SK-N-SH (cell line): Measurements from ENCODE around the gene TGM5. TPM values are rescaled to one million over a fixed set of nuclear protein-coding genes. Genes with fewer than 3 reads are reported as not detected.
A peak's percentile ranks its signal among the peaks of the same experiment; 100 is the strongest.
"Not testable (repeated sequence)": the region's sequence is repeated elsewhere in the genome, so short reads cannot be mapped to it uniquely, and the experiment has no call there.

Experiments
- CTCF ChIA-PET: fragments of 300-600, 350-600 bp; formaldehyde crosslinking; extraction: SDS; loops from one replicate; lab custom pipeline; 2021; lab: Yijun Ruan, JAX
- POLR2A ChIA-PET: fragments of 350-600 bp; sonication (Branson Sonifier 250); formaldehyde crosslinking; extraction: SDS; loops from one replicate; lab custom pipeline; 2020; ENCODE audit warnings: antibody characterized with exemption, inconsistent platforms; lab: Yijun Ruan, JAX
- DNase-seq: peaks from one replicate; pipeline ENCODE4 v3.0.0; 2012
- H2AFZ ChIP-seq: fragments of 200-600 bp; sonication (generic); 2 replicates; pipeline ENCODE4 v1.8.1; 2016; ENCODE audit warnings: antibody characterized with exemption, mild to moderate bottlenecking, low read depth
- H3F3A ChIP-seq: fragments of 200-600 bp; sonication (generic); replicated peaks from 2 replicates; pipeline ENCODE3; 2016; ENCODE audit warnings: antibody characterized with exemption, mild to moderate bottlenecking; ENCODE audit not compliant: insufficient read depth
- H3K27ac ChIP-seq, 2 experiments: fragments of 200-500 bp in 1 of 2; fragments of 200-600 bp in 1 of 2; sonication (Bioruptor generic) in 1 of 2; sonication (generic), shearing (Covaris generic) in 1 of 2; 2 replicates each; pipeline versions ENCODE4 v1.5.1 to v1.6.1; 2014 to 2016; ENCODE audit warnings: low read depth in 2 of 2, inconsistent platforms in 1 of 2, low read length in 1 of 2, mild to moderate bottlenecking in 1 of 2, mixed read lengths in 1 of 2
- H3K27me3 ChIP-seq: fragments of 200-600 bp; sonication (generic), shearing (Covaris generic); 2 replicates; pipeline ENCODE4 v1.6.1; 2016; ENCODE audit warnings: mixed run types; ENCODE audit not compliant: insufficient read depth
- H3K36me3 ChIP-seq, 2 experiments: fragments of 200-500 bp in 1 of 2; fragments of 200-600 bp in 1 of 2; sonication (Bioruptor generic) in 1 of 2; sonication (generic) in 1 of 2; replicated peaks in 1 of 2; 2 replicates each; pipeline versions ENCODE3 to v1.5.1; 2014 to 2016; ENCODE audit warnings: low read length in 1 of 2, mild to moderate bottlenecking in 1 of 2; ENCODE audit not compliant: insufficient read depth in 2 of 2, control insufficient read depth in 1 of 2
- H3K4me1 ChIP-seq, 2 experiments: fragments of 200-500 bp in 1 of 2; fragments of 200-600 bp in 1 of 2; sonication (Bioruptor generic) in 1 of 2; sonication (generic), shearing (Covaris generic) in 1 of 2; 2 replicates each; pipeline versions ENCODE4 v1.5.1 to v1.6.1; 2014 to 2016; ENCODE audit warnings: low read depth in 1 of 2, low read length in 1 of 2, mixed run types in 1 of 2; ENCODE audit not compliant: insufficient read depth in 2 of 2, control insufficient read depth in 1 of 2
- H3K4me2 ChIP-seq: fragments of 200-600 bp; sonication (generic), shearing (Covaris generic); 2 replicates; pipeline ENCODE4 v1.6.1; 2017; ENCODE audit warnings: mixed run types
- H3K4me3 ChIP-seq, 2 experiments: fragments of 200-500 bp in 1 of 2; fragments of 200-600 bp in 1 of 2; sonication (Bioruptor generic) in 1 of 2; sonication (generic), shearing (Covaris generic) in 1 of 2; 2 replicates each; pipeline versions ENCODE4 v1.5.1 to v1.8.1; 2014 to 2016; ENCODE audit warnings: low read depth in 2 of 2, inconsistent platforms in 1 of 2, low read length in 1 of 2, mild to moderate bottlenecking in 1 of 2, mixed read lengths in 1 of 2, moderate library complexity in 1 of 2
- H3K79me2 ChIP-seq: fragments of 200-600 bp; sonication (generic); 2 replicates; pipeline ENCODE4 v1.8.1; 2017; ENCODE audit warnings: mild to moderate bottlenecking; ENCODE audit not compliant: insufficient read depth
- H3K9ac ChIP-seq: fragments of 200-600 bp; sonication (generic); 2 replicates; pipeline ENCODE4 v1.6.1; 2017; ENCODE audit warnings: mixed run types
- H3K9me2 ChIP-seq: fragments of 200-600 bp; sonication (generic); 2 replicates; pipeline ENCODE4 v1.6.1; 2017; ENCODE audit warnings: mixed run types
- H3K9me3 ChIP-seq: fragments of 200-600 bp; sonication (generic); 2 replicates; pipeline ENCODE4 v1.6.1; 2017; ENCODE audit warnings: mixed run types, mild to moderate bottlenecking, moderate library complexity
- H4K20me1 ChIP-seq: fragments of 200-600 bp; sonication (generic); 2 replicates; pipeline ENCODE4 v1.6.1; 2017; ENCODE audit warnings: mild to moderate bottlenecking, mixed run types; ENCODE audit not compliant: insufficient read depth
- CTCF ChIP-seq: fragments of 200-600 bp; sonication (generic); IDR thresholded peaks from 2 replicates; pipeline ENCODE4 v1.6.1; 2017; ENCODE audit warnings: antibody characterized with exemption, mild to moderate bottlenecking, moderate library complexity
- ELF1 ChIP-seq: IDR thresholded peaks from 2 replicates; pipeline ENCODE4 v1.4.0; 2012
- EZH2phosphoT487 ChIP-seq: fragments of 200-600 bp; sonication (generic); IDR thresholded peaks from 2 replicates; pipeline ENCODE4 v1.6.1; 2017; ENCODE audit warnings: low read depth, mixed run types, mild to moderate bottlenecking, antibody characterized with exemption, moderate library complexity, borderline replicate concordance
- FOXM1 ChIP-seq: IDR thresholded peaks from 2 replicates; pipeline ENCODE4 v1.4.0; 2012; ENCODE audit warnings: low read depth, mild to moderate bottlenecking
- JUND ChIP-seq: IDR thresholded peaks from 2 replicates; pipeline ENCODE4 v1.4.0; 2012
- PBX3 ChIP-seq: IDR thresholded peaks from 2 replicates; pipeline ENCODE4; 2012
- POLR2AphosphoS5 ChIP-seq: IDR thresholded peaks from 2 replicates; pipeline ENCODE4 v1.6.1; 2012; ENCODE audit warnings: low read depth, low read length
- RAD21 ChIP-seq: IDR thresholded peaks from 2 replicates; pipeline ENCODE4 v1.6.1; 2012; ENCODE audit warnings: mild to moderate bottlenecking, low read length
- RCOR1 ChIP-seq: fragments of 150-350 bp; IDR thresholded peaks from 2 replicates; pipeline ENCODE4 v1.6.1; 2017; ENCODE audit warnings: antibody characterized with exemption, low read length
- SMC3 ChIP-seq: IDR thresholded peaks from 2 replicates; pipeline ENCODE4 v1.6.1; 2012; ENCODE audit warnings: low read depth, low read length, improper control_type of control experiment
- TAF1 ChIP-seq: IDR thresholded peaks from 2 replicates; pipeline ENCODE4 v1.6.1; 2012; ENCODE audit warnings: low read depth, mild to moderate bottlenecking, low read length, moderate library complexity, borderline replicate concordance
- TCF12 ChIP-seq: IDR thresholded peaks from 2 replicates; pipeline ENCODE4 v1.4.0; 2012
- TEAD4 ChIP-seq: IDR thresholded peaks from 2 replicates; pipeline ENCODE4 v1.4.0; 2012; ENCODE audit warnings: mild to moderate bottlenecking, borderline replicate concordance; ENCODE audit not compliant: insufficient read depth
- YY1 ChIP-seq: IDR thresholded peaks from 2 replicates; pipeline ENCODE4 v1.4.0; 2012; ENCODE audit warnings: low read depth, mild to moderate bottlenecking
- WGBS: methylation state at CpG from one replicate; pipeline ENCODE4 v1.1.6; 2017; ENCODE audit warnings: low lambda C conversion rate; 5-methylcytosine and 5-hydroxymethylcytosine counted together
- polyA plus RNA-seq, 3 experiments: library from polyadenylated mRNA; depleted of rRNA; stranded (reverse); fragments of >200 nt; gene quantifications; 2 replicates each; pipeline ENCODE4 v1.2.3, GENCODE V29; 2012

Gene TGM5
- polyA plus RNA-seq, 1 of the 3 experiments (the other 2 are of a cell fraction): not detected

GRCh38 chr15:43226436-43227305, 40.1 kb downstream of the TGM5 start:
- ChIA-PET CTCF (interaction anchor here (0.7 to 8.2 kb wide), 19 partner anchors 9 to 80 kb away, joined by 3 to 167 read pairs (median 9); partner anchors contain the start of gene TGM5), POLR2A (no interaction called here)
- Histone ChIP-seq H3K9me3 (no peaks in the 10 kb centered on the region), H3K9ac (no peak overlapping the region), H3K9me2 (no peaks in the 10 kb centered on the region), H3K4me1 (no peaks in the 10 kb centered on the region), H2AFZ (no peak overlapping the region), H3K27ac (no peak overlapping the region), H3K27me3 (peaks cover 18% of the 10 kb centered on the region; the same call in 1 of the 2 replicates), H3K4me2 (no peak overlapping the region), H3F3A (no peaks in the 10 kb centered on the region), H3K79me2 (no peaks in the 10 kb centered on the region), H4K20me1 (no peaks in the 10 kb centered on the region), H3K36me3 (no peaks in the 10 kb centered on the region), H3K4me3 (no peak overlapping the region)
- WGBS: 90% methylated on average over 17 of the region's 57 CpGs
- TF ChIP-seq YY1 (no peak), ELF1 (no peak), EZH2phosphoT487 (no peak), POLR2AphosphoS5 (no peak), FOXM1 (no peak), TEAD4 (no peak), RCOR1 (no peak), TAF1 (no peak)
- no peak for DNase-seq

GRCh38 chr15:43225950-43226255, 40.8 kb downstream of the TGM5 start:
- H3K4me2 ChIP-seq, H3F3A ChIP-seq, H2AFZ ChIP-seq, H4K20me1 ChIP-seq, H3K9ac ChIP-seq, H3K9me3 ChIP-seq, H3K4me1 ChIP-seq, DNase-seq, H3K4me3 ChIP-seq, H3K27ac ChIP-seq, H3K79me2 ChIP-seq, H3K9me2 ChIP-seq, H3K36me3 ChIP-seq: not testable (repeated sequence)
- WGBS: 82% methylated on average over 12 of the region's 12 CpGs
- ChIA-PET CTCF (interaction anchor here (1.0 to 8.2 kb wide), 25 partner anchors 10 to 1116 kb away, joined by 3 to 167 read pairs (median 9); partner anchors contain the start of gene TGM5), POLR2A (interaction anchor here (1.0 kb wide), 1 partner anchor 60 kb away, joined by 3 read pairs; no protein-coding TSS in a partner anchor)
- H3K27me3 ChIP-seq: peaks cover 18% of the 10 kb centered on the region; the same call in 1 of the 2 replicates

- no peaks in the 10 kb centered on the region for H3K9me2 ChIP-seq
- WGBS: 56% methylated on average over 16 of the region's 16 CpGs
- no peak overlapping the region for H2AFZ ChIP-seq
- H3K27me3 ChIP-seq: peaks cover 18% of the 10 kb centered on the region; the same call in 1 of the 2 replicates
- H3K4me1 ChIP-seq: peaks cover 0 to 7% of the 10 kb centered on the region in 2 experiments; a peak in 1 of 4 replicates
- DNase-seq: peak; percentile 71
- no peak overlapping the region; a peak in 1 of 4 replicates for H3K4me3 ChIP-seq
- no peak overlapping the region for H3K4me2 ChIP-seq
- H3F3A ChIP-seq: no peaks in the 10 kb centered on the region
- TF ChIP-seq POLR2AphosphoS5: no peak
- no peak for TF ChIP-seq PBX3
- TF ChIP-seq JUND: no peak
- TF ChIP-seq SMC3: peak; percentile 75
- TF ChIP-seq RAD21: peak; percentile 72
- no peak for TF ChIP-seq TCF12
- TF ChIP-seq CTCF: peak; percentile 71
- H4K20me1 ChIP-seq: no peaks in the 10 kb centered on the region
- no peaks in the 10 kb centered on the region for H3K36me3 ChIP-seq
- ChIA-PET POLR2A (interaction anchor here (1.0 kb wide), 1 partner anchor 60 kb away, joined by 3 read pairs; no protein-coding TSS in a partner anchor), CTCF (interaction anchor here (0.6 to 8.2 kb wide), 31 partner anchors 11 to 1116 kb away, joined by 3 to 167 read pairs (median 6); partner anchors contain the start of gene TGM5)
- no peak overlapping the region for H3K27ac ChIP-seq
- no peak overlapping the region for H3K9ac ChIP-seq
- H3K79me2 ChIP-seq: no peaks in the 10 kb centered on the region
- no peaks in the 10 kb centered on the region for H3K9me3 ChIP-seq
Measured at GRCh38 chr15:43225201-43225949, 41.4 kb downstream of the TGM5 start.
